Measurements from ENCODE around the gene SMIM30. TPM values are rescaled to one million over a fixed set of nuclear protein-coding genes. Genes with fewer than 3 reads are reported as not detected.
"Not testable (repeated sequence)": the region's sequence is repeated elsewhere in the genome, so short reads cannot be mapped to it uniquely, and the experiment has no call there.

The SMIM30 gene
- 41.8 TPM for total RNA-seq

GRCh38 chr7:113118074-113118959, at the start of gene SMIM30:
SMIM30 (minus strand) TSS chr7:113118554; CDS start chr7:113117578, 976 bp downstream.
- peak; percentile 85 for DNase-seq

GRCh38 chr7:113166176-113166575, 47.8 kb upstream of the SMIM30 start:
- DNase-seq: not testable (repeated sequence)

- no peak for DNase-seq
These were observed 42.7 kb upstream of the SMIM30 start for GRCh38 chr7:113161050-113161449.

GRCh38 chr7:113159746-113160339, 41.5 kb upstream of the SMIM30 start:
- DNase-seq: no peak

- no peak for DNase-seq
These were observed 40.4 kb upstream of the SMIM30 start for GRCh38 chr7:113158756-113159155.

GRCh38 chr7:113154117-113154516, 35.8 kb upstream of the SMIM30 start:
- DNase-seq: no peak

- DNase-seq: no peak
These were observed 26.5 kb upstream of the SMIM30 start for GRCh38 chr7:113144817-113145216.

- no peak for DNase-seq
These were observed 25.3 kb upstream of the SMIM30 start for GRCh38 chr7:113143486-113144257.

GRCh38 chr7:113142385-113143119, 24.2 kb upstream of the SMIM30 start:
- DNase-seq: no peak

GRCh38 chr7:113141803-113142202, 23.4 kb upstream of the SMIM30 start:
- no peak for DNase-seq

GRCh38 chr7:113140956-113141355, 22.6 kb upstream of the SMIM30 start:
- no peak for DNase-seq

GRCh38 chr7:113137241-113137640, 18.9 kb upstream of the SMIM30 start:
- no peak for DNase-seq

GRCh38 chr7:113134025-113134424, 15.7 kb upstream of the SMIM30 start:
- no peak for DNase-seq

GRCh38 chr7:113131367-113131766, 13.0 kb upstream of the SMIM30 start:
- DNase-seq: no peak

GRCh38 chr7:113128031-113128430, 9.7 kb upstream of the SMIM30 start:
- DNase-seq: no peak

- DNase-seq: no peak
These were observed 7.4 kb upstream of the SMIM30 start for GRCh38 chr7:113125728-113126127.

GRCh38 chr7:113122744-113123143, 4.4 kb upstream of the SMIM30 start:
- DNase-seq: no peak

- DNase-seq: no peak
These were observed 2.3 kb upstream of the SMIM30 start for GRCh38 chr7:113120647-113121046.

GRCh38 chr7:113119429-113119828, 1.1 kb upstream of the SMIM30 start:
- DNase-seq: no peak

- not testable (repeated sequence) for DNase-seq
These were observed 980 bp downstream of the SMIM30 start for GRCh38 chr7:113117374-113117774.

- DNase-seq: no peak
These were observed 4.4 kb downstream of the SMIM30 start for GRCh38 chr7:113113912-113114311.

- DNase-seq: no peak
These were observed 8.6 kb downstream of the SMIM30 start for GRCh38 chr7:113109718-113110117.

Data from skin of body (tissue), 2 donors.